ENCODE data around the gene EYA3. TPM values are rescaled to one million over a fixed set of nuclear protein-coding genes. Genes with fewer than 3 reads are reported as not detected.
A peak's percentile ranks its signal among the peaks of the same experiment; 100 is the strongest.

The EYA3 gene
- polyA plus RNA-seq, 3 donors: 51.8 to 56.4 (median 54.6) TPM

GRCh38 chr1:27960762-27961645 is 127.4 kb downstream of the EYA3 start:
- no peak for DNase-seq (ENCODE audit: extremely low read depth in 1 of 11, low read depth in 9 of 11, low spot score in 4 of 11)

- peak; percentile 56 to 82 (median 72) for DNase-seq (ENCODE audit: extremely low read depth in 1 of 11, low read depth in 9 of 11, low spot score in 4 of 11)
Observed at GRCh38 chr1:27959792-27960603, 128.4 kb downstream of the EYA3 start, which contains the start of gene XKR8. TSS of gene XKR8 (plus strand) at chr1:27959973. CDS start at chr1:27960070, 97 bp downstream.

GRCh38 chr1:27958513-27958912 is 129.9 kb downstream of the EYA3 start:
- DNase-seq (ENCODE audit: extremely low read depth in 1 of 11, low read depth in 9 of 11, low spot score in 4 of 11): no peak

GRCh38 chr1:27957655-27958054 is 130.8 kb downstream of the EYA3 start:
- no peak for DNase-seq (ENCODE audit: extremely low read depth in 1 of 11, low read depth in 9 of 11, low spot score in 4 of 11)

GRCh38 chr1:27956761-27957160 is 131.6 kb downstream of the EYA3 start:
- DNase-seq (ENCODE audit: extremely low read depth in 1 of 11, low read depth in 9 of 11, low spot score in 4 of 11): no peak

GRCh38 chr1:27955076-27955475 is 133.3 kb downstream of the EYA3 start:
- DNase-seq (ENCODE audit: extremely low read depth in 1 of 11, low read depth in 9 of 11, low spot score in 4 of 11): no peak

GRCh38 chr1:27954186-27954585 is 134.2 kb downstream of the EYA3 start:
- no peak for DNase-seq (ENCODE audit: extremely low read depth in 1 of 11, low read depth in 9 of 11, low spot score in 4 of 11)

GRCh38 chr1:27952147-27952546 is 136.3 kb downstream of the EYA3 start:
- no peak for DNase-seq (ENCODE audit: extremely low read depth in 1 of 11, low read depth in 9 of 11, low spot score in 4 of 11)

GRCh38 chr1:27951396-27951795 is 137.0 kb downstream of the EYA3 start:
- no peak for DNase-seq (ENCODE audit: extremely low read depth in 1 of 11, low read depth in 9 of 11, low spot score in 4 of 11)

GRCh38 chr1:27949027-27949426 is 139.4 kb downstream of the EYA3 start:
- no peak for DNase-seq (ENCODE audit: extremely low read depth in 1 of 11, low read depth in 9 of 11, low spot score in 4 of 11)

GRCh38 chr1:27945020-27945419 is 143.4 kb downstream of the EYA3 start:
- DNase-seq (ENCODE audit: extremely low read depth in 1 of 11, low read depth in 9 of 11, low spot score in 4 of 11): no peak

- DNase-seq (ENCODE audit: extremely low read depth in 1 of 11, low read depth in 9 of 11, low spot score in 4 of 11): no peak
Observed at GRCh38 chr1:27941671-27942540, 146.5 kb downstream of the EYA3 start.

- DNase-seq (ENCODE audit: extremely low read depth in 1 of 11, low read depth in 9 of 11, low spot score in 4 of 11): no peak
Observed at GRCh38 chr1:27940870-27941560, 147.4 kb downstream of the EYA3 start.

- DNase-seq (ENCODE audit: extremely low read depth in 1 of 11, low read depth in 9 of 11, low spot score in 4 of 11): no peak
Observed at GRCh38 chr1:27940297-27940696, 148.1 kb downstream of the EYA3 start.

GRCh38 chr1:27938488-27938887 is 149.9 kb downstream of the EYA3 start:
- DNase-seq (ENCODE audit: extremely low read depth in 1 of 11, low read depth in 9 of 11, low spot score in 4 of 11): no peak

- no peak for DNase-seq (ENCODE audit: extremely low read depth in 1 of 11, low read depth in 9 of 11, low spot score in 4 of 11)
Observed at GRCh38 chr1:27937524-27937836, 150.9 kb downstream of the EYA3 start.

- no peak for DNase-seq (ENCODE audit: extremely low read depth in 1 of 11, low read depth in 9 of 11, low spot score in 4 of 11)
Observed at GRCh38 chr1:27936370-27936769, 152.0 kb downstream of the EYA3 start.

GRCh38 chr1:27935721-27936120 is 152.7 kb downstream of the EYA3 start:
- DNase-seq (ENCODE audit: extremely low read depth in 1 of 11, low read depth in 9 of 11, low spot score in 4 of 11): no peak

Measured in renal cortex interstitium (tissue), 11 donors.